HL-60 (cell line): ENCODE measurements around the gene RFX1.

ENCODE experiments used
- DNase-seq, 2 experiments: peaks; one replicate each; pipeline ENCODE4 v3.0.0-alpha.2; 2010 to 2020; ENCODE audit warnings: low read depth in 1 of 2, low spot score in 1 of 2
- H3K27ac ChIP-seq: fragments of 250-450 bp; sonication (Bioruptor Pico); replicated peaks from 2 replicates; pipeline ENCODE4 v1.5.1; 2020; ENCODE audit warnings: mild to moderate bottlenecking, moderate library complexity
- H3K27me3 ChIP-seq: fragments of 250-450 bp; sonication (Bioruptor Pico); 2 replicates; pipeline ENCODE4 v1.5.1; 2021; ENCODE audit warnings: mild to moderate bottlenecking, moderate library complexity; ENCODE audit not compliant: insufficient read depth, poor library complexity, severe bottlenecking
- H3K4me3 ChIP-seq: replicated peaks from 2 replicates; pipeline ENCODE4 v1.5.1; 2011; ENCODE audit warnings: mild to moderate bottlenecking, control low read depth, low read length; ENCODE audit not compliant: insufficient read depth
- GABPA ChIP-seq: IDR thresholded peaks from 2 replicates; pipeline ENCODE4 v1.6.1; 2012; ENCODE audit warnings: low read depth
- POLR2AphosphoS5 ChIP-seq: IDR thresholded peaks from 2 replicates; pipeline ENCODE4 v1.6.1; 2012; ENCODE audit warnings: low read depth
- REST ChIP-seq: IDR thresholded peaks from 2 replicates; pipeline ENCODE4 v1.6.1; 2012; ENCODE audit warnings: low read depth; ENCODE audit not compliant: insufficient replicate concordance
- SPI1 ChIP-seq: IDR thresholded peaks from 2 replicates; pipeline ENCODE4 v1.6.1; 2012; ENCODE audit warnings: low read depth, mild to moderate bottlenecking, borderline replicate concordance
- TF ChIP-seq, protein P1 (sequence below): IDR thresholded peaks from one replicate; pipeline ENCODE4 v1.5.1; 2011; ENCODE audit warnings: low read length, control low read depth, inconsistent platforms; ENCODE audit not compliant: insufficient read depth

The RFX1 gene

GRCh38 chr19:13951043-13951442, 55.1 kb downstream of the RFX1 start:
- Histone ChIP-seq H3K27ac (no peak overlapping the region), H3K4me3 (no peak overlapping the region), H3K27me3 (no peaks in the 10 kb centered on the region)
- TF ChIP-seq, protein P1, sequence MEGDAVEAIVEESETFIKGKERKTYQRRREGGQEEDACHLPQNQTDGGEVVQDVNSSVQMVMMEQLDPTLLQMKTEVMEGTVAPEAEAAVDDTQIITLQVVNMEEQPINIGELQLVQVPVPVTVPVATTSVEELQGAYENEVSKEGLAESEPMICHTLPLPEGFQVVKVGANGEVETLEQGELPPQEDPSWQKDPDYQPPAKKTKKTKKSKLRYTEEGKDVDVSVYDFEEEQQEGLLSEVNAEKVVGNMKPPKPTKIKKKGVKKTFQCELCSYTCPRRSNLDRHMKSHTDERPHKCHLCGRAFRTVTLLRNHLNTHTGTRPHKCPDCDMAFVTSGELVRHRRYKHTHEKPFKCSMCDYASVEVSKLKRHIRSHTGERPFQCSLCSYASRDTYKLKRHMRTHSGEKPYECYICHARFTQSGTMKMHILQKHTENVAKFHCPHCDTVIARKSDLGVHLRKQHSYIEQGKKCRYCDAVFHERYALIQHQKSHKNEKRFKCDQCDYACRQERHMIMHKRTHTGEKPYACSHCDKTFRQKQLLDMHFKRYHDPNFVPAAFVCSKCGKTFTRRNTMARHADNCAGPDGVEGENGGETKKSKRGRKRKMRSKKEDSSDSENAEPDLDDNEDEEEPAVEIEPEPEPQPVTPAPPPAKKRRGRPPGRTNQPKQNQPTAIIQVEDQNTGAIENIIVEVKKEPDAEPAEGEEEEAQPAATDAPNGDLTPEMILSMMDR, result no peak
- no peak for TF ChIP-seq REST
- no peak for DNase-seq

DNA sequence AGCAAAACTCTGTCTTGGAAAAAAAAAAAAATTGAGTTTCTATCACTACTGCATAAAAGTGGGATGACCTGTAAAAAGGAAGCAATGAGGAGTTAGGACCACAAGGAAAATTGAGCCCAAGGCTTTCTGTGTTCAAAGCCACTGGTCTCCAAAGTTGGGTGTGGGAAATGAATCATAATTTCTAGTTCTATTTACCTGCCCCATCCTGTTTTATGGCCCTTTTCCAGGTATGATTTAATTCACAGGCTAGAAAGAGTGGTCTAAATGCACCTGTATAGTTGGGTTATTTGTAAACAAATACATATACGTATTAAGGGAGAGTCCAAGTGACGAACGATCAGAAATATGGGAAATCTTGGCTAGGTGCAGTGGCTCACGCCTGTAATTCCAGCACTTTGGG, 59.7 kb downstream of the RFX1 start:
- H3K4me3 ChIP-seq, result no peak overlapping the region
- H3K27me3 ChIP-seq, result no peaks in the 10 kb centered on the region
- no peak for DNase-seq
- TF ChIP-seq POLR2AphosphoS5 (no peak), SPI1 (no peak), GABPA (no peak), REST (no peak)
- TF ChIP-seq, protein P1, result no peak
- H3K27ac ChIP-seq, result no peak overlapping the region

GRCh38 chr19:13942023-13942684, 64.0 kb downstream of the RFX1 start:
- no peak overlapping the region for H3K4me3 ChIP-seq
- no peak for DNase-seq

More at GRCh38 chr19:13942023-13942684, 64.0 kb downstream of the RFX1 start:
- Histone ChIP-seq H3K27me3 (no peaks in the 10 kb centered on the region), H3K27ac (no peak overlapping the region)
- TF ChIP-seq, protein P1, result no peak
- TF ChIP-seq GABPA (no peak), REST (no peak), POLR2AphosphoS5 (no peak), SPI1 (no peak)
